HCEC 1CT (cell line): Measurements from ENCODE around the gene NIPAL3.
"Not testable (repeated sequence)": the region's sequence is repeated elsewhere in the genome, so short reads cannot be mapped to it uniquely, and the experiment has no call there.

Source experiments
- DNase-seq: peaks from one replicate; pipeline ENCODE4 v3.0.0-alpha.2; 2017

Gene NIPAL3

GRCh38 chr1:24493785-24494184 lies 78.2 kb downstream of the NIPAL3 start:
- no peak for DNase-seq

- DNase-seq: no peak
These were observed 83.0 kb downstream of the NIPAL3 start for GRCh38 chr1:24498589-24498988.

DNA sequence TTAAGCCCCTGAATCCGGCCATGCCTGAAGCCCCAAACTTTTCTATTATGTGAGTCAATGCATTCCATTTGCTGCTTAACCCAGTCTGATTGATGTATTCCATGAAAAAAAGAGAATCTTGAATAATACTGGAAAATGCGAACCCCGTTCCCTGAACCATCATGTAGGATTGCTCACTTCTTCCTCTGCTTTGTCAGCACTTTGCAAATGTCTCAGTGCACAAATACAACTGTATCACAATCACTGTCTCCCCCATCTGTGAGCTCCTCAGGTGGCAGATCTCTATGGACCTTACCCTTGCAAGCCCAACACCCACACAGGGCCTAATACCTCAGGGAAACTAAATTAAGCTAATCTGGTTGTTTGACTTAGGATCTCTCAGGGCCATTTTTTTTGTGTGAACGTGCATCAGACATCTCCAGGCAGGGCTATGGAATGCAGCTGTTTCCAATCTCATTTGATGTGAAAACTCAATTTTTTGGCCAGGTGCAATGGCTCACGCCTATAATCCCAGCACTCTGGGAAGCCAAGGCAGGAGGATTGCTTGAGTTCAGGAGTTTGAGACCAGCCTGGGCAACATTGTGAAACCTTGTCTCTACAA lies 84.9 kb downstream of the NIPAL3 start:
- no peak for DNase-seq

DNA sequence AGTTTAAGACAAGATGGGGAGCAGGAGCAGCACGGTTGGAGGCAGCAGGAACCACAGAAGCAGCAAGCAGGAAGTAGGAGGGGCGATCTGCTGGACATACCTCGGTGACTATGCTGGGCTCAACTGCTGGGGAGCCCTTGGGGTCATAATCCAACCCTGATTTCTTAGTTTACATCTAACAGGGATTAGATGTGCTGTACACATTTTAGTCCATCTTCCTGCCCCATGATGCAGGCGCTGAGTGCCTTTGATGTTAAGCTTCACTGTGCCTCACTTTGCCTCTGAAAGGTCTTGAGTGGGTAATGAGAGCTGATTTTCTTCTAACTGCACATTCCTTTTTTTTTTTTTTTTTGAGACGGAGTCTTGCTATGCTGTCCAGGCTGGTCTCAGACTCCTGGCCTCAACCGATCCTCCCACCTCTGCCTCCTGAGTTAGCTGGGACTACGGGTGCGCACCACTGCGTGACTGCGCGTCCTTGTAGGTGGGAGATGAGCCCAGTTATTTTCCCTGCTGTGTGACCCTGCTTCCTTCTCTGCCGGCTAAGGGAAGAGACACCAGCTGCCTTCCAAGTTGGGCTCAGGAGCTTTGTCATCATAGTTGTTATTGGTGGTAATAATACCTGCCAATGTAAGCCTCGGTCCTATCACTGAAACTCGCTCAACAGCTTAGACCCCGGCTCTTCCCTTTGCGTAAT lies 85.9 kb downstream of the NIPAL3 start:
- DNase-seq: peak; percentile 75

- peak; percentile 64 for DNase-seq
These were observed 86.6 kb downstream of the NIPAL3 start for GRCh38 chr1:24502065-24502708.

- peak; percentile 92 for DNase-seq
These were observed 87.1 kb downstream of the NIPAL3 start, which contains the start of gene RCAN3 for GRCh38 chr1:24502709-24503058. Gene RCAN3 (plus strand): TSS chr1:24502836. CDS start chr1:24514373, 11,537 bp downstream.

DNA sequence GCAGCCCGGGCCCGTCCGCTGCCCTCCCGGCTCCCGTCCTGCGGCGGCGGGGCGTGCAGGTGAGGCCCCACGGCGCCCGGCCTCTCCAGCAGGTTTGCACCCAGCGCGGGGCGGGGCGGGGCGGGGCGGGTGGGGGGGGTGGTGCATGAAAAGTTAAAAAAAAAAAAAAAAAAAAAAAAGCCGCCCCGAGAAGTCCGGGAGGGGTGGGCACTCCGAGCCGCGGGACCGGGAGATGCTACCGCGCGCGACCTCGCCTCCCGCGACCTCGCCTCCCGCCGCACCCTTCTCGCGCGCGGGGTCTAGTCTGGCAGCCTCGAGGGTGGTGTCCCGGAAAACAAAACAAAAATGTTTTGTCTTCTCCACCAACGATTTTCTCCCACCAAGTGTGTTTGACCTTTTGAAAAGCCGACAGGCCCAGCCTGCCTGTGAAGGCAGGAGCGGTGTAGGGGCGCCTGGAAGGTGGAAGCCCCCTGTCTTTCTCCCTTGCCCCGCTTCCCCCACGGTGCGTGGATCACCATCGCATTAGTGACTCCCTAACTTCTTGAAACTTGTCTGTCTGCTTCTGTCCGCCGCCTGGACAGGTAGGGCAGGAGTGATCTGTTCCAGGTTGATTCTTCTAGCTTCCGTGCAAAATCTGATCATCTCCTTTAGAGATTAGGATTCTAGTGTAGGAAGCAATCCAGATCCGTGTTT lies 87.6 kb downstream of the NIPAL3 start:
- DNase-seq: peak; percentile 3

GRCh38 chr1:24503870-24504523 lies 88.4 kb downstream of the NIPAL3 start:
- no peak for DNase-seq

- no peak for DNase-seq
These were observed 89.0 kb downstream of the NIPAL3 start for GRCh38 chr1:24504560-24504959.

GRCh38 chr1:24505816-24506215 lies 90.2 kb downstream of the NIPAL3 start:
- no peak for DNase-seq

DNA sequence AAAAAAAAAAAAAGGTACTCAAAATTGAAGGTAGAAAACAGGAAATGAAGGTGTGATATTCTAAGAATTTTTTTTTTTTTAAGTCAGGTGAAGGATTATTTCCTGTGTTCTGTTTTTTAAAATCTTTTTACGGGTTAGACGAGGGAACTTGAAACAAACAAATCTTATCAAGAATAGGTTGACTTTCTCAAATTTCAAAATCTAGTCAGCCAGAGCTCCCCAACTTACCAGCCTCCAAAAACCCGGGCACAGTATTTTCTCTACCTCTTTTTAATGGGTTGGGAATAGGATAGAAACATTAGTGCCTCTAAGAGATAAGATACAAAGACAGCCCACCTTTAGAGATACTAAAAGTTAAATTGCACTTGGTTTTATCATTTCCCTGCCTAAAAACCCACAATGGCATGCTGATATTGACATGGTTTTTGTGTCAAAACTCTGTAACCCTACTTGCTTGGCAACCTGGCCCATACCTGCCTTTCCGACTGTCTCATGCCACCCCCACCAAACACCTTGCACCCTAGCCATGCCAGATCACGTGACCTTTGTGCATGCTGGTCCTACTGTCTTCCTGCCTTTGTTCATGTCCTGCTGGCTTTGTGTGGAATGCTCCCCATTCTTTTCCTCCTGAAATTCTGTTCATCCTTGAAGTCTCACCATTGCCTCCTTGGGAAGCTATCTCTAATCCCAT lies 91.2 kb downstream of the NIPAL3 start:
- no peak for DNase-seq

GRCh38 chr1:24507405-24507804 lies 91.8 kb downstream of the NIPAL3 start:
- DNase-seq: no peak

GRCh38 chr1:24508911-24509310 lies 93.3 kb downstream of the NIPAL3 start:
- no peak for DNase-seq

GRCh38 chr1:24513706-24514105 lies 98.1 kb downstream of the NIPAL3 start:
- no peak for DNase-seq

DNA sequence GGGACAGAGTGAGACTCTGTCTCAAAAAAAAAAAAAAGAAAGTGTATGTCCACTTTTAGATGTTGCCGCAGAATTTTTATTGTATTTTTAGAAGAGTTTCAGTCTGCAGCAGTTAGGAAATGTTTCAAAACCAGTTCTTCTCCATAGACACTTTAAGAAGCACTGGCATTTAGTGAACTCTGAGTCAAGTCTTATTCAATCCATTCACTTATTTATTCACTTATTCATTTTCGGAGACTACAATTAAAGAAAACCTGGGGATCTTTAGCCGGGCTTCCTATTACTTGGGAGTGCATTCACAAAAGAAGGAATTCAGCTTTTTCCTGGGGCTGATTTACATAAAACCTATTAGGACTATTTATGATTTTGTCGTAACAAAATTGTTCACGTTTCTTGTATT lies 99.3 kb downstream of the NIPAL3 start:
- no peak for DNase-seq

GRCh38 chr1:24515671-24516209 lies 100.1 kb downstream of the NIPAL3 start:
- peak; percentile 11 for DNase-seq

GRCh38 chr1:24516506-24516905 lies 100.9 kb downstream of the NIPAL3 start:
- no peak for DNase-seq

GRCh38 chr1:24517898-24518297 lies 102.3 kb downstream of the NIPAL3 start:
- DNase-seq: no peak

DNA sequence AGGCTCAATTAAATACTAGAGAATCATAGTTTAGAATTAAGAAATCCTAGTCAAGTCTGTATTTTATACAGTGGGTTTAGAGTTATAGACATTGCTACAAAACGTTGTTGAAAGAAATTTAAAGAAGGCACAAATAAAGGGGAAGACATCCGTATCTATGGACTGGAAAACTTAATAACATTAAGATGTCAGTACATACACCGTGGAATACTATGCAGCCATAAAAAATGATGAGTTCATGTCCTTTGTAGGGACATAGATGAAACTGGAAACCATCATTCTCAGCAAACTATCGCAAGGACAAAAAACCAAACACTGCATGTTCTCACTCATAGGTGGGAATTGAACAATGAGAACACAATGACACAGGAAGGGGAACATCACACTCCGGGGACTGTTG lies 104.7 kb downstream of the NIPAL3 start:
- DNase-seq: not testable (repeated sequence)
